Keratinocyte (primary cell): Measurements from ENCODE around the gene SLIRP. TPM values are rescaled to one million over a fixed set of nuclear protein-coding genes. Genes with fewer than 3 reads are reported as not detected.

Experiments used
- DNase-seq: peaks from one replicate; pipeline ENCODE4 v3.0.0-alpha.2; 2011; ENCODE audit warnings: low read depth, missing footprints, low spot score
- FAIRE-seq: peaks from 2 replicates; lab custom pipeline; 2011; peaks lifted over from hg19 to GRCh38; lab: Jason Lieb, UNC
- H2AFZ ChIP-seq: 2 replicates; pipeline ENCODE4 v1.6.0; 2012; ENCODE audit warnings: low read length, control low read depth, inconsistent platforms; ENCODE audit not compliant: control insufficient read depth
- H3K27ac ChIP-seq: 2 replicates; pipeline ENCODE4 v1.5.1; 2011; ENCODE audit warnings: low read length; ENCODE audit not compliant: control insufficient read depth, insufficient read depth
- H3K27me3 ChIP-seq: 3 replicates; pipeline ENCODE4 v1.6.0; 2011; ENCODE audit warnings: low read length; ENCODE audit not compliant: control insufficient read depth, insufficient read depth; ENCODE audit errors: extremely low read depth
- H3K36me3 ChIP-seq, 2 experiments: 2 replicates in 1 of 2; 3 replicates in 1 of 2; pipeline ENCODE4 v1.5.1; 2011; ENCODE audit warnings: low read length in 2 of 2, mild to moderate bottlenecking in 1 of 2; ENCODE audit not compliant: control insufficient read depth in 2 of 2, insufficient read depth in 2 of 2; ENCODE audit errors: extremely low read depth in 1 of 2
- H3K4me1 ChIP-seq: 3 replicates; pipeline ENCODE4 v1.5.1; 2011; ENCODE audit warnings: low read length; ENCODE audit not compliant: control insufficient read depth, insufficient read depth; ENCODE audit errors: extremely low read depth
- H3K4me2 ChIP-seq: 3 replicates; pipeline ENCODE4 v1.6.0; 2011; ENCODE audit warnings: low read depth, low read length; ENCODE audit not compliant: control insufficient read depth, insufficient read depth; ENCODE audit errors: extremely low read depth
- H3K4me3 ChIP-seq, 3 experiments: fragments of 200-600 bp in 1 of 3; sonication (generic) in 1 of 3; 2 replicates in 2 of 3; 3 replicates in 1 of 3; pipeline ENCODE4 v1.5.1; 2011 to 2016; ENCODE audit warnings: low read length in 3 of 3, mild to moderate bottlenecking in 3 of 3, control low read depth in 2 of 3, inconsistent platforms in 1 of 3, low read depth in 1 of 3, mixed read lengths in 1 of 3, mixed run types in 1 of 3, moderate library complexity in 1 of 3; ENCODE audit not compliant: control insufficient read depth in 2 of 3, insufficient read depth in 2 of 3; ENCODE audit errors: extremely low read depth in 1 of 3
- H3K79me2 ChIP-seq: 2 replicates; pipeline ENCODE4 v1.6.0; 2012; ENCODE audit warnings: low read length; ENCODE audit not compliant: control insufficient read depth, insufficient read depth
- H3K9ac ChIP-seq: 3 replicates; pipeline ENCODE4 v1.6.0; 2011; ENCODE audit warnings: low read length; ENCODE audit not compliant: control insufficient read depth, insufficient read depth; ENCODE audit errors: extremely low read depth
- H3K9me1 ChIP-seq: 3 replicates; pipeline ENCODE4 v1.6.0; 2011; ENCODE audit warnings: low read length; ENCODE audit not compliant: control insufficient read depth, insufficient read depth; ENCODE audit errors: extremely low read depth
- H3K9me3 ChIP-seq: 2 replicates; pipeline ENCODE4 v1.5.1; 2012; ENCODE audit warnings: low read depth, low read length; ENCODE audit not compliant: control insufficient read depth
- H4K20me1 ChIP-seq: 3 replicates; pipeline ENCODE4 v1.6.0; 2011; ENCODE audit warnings: low read length; ENCODE audit not compliant: control insufficient read depth, insufficient read depth; ENCODE audit errors: extremely low read depth
- CTCF ChIP-seq, 3 experiments: IDR thresholded peaks in 1 of 3; conservative IDR thresholded peaks in 1 of 3; optimal IDR thresholded peaks in 1 of 3; 2 replicates in 2 of 3; 3 replicates in 1 of 3; pipeline versions ENCODE3 to v1.5.1; 2011; ENCODE audit warnings: low read length in 3 of 3, mild to moderate bottlenecking in 3 of 3, moderate library complexity in 2 of 3, control low read depth in 1 of 3, inconsistent platforms in 1 of 3; ENCODE audit not compliant: insufficient read depth in 2 of 3; ENCODE audit errors: extremely low read depth in 1 of 3
- EZH2 ChIP-seq: IDR thresholded peaks from one replicate; pipeline ENCODE4 v1.6.1; 2012; ENCODE audit warnings: inconsistent platforms, mild to moderate bottlenecking, low read length, moderate library complexity
- dilution Hi-C: fragments of 300-500 bp; cut with MboI; formaldehyde crosslinking; loops from one replicate; pipeline ENCODE4 v1.7.0; 2020; ENCODE audit warnings: low sequenced_read_pairs; ENCODE audit not compliant: extremely low pct_ligation_motif_present
- polyA plus RNA-seq, 5 experiments: library from polyadenylated mRNA; depleted of rRNA in 3 of 5; stranded (reverse) in 3 of 5; stranded (forward) in 1 of 5; unstranded in 1 of 5; fragments of >200 nt; gene quantifications; 1 replicate in 1 of 5; 2 replicates in 3 of 5; 3 replicates in 1 of 5; pipeline versions ENCODE4 v1.2.1 to v1.2.3, GENCODE V29; 2011 to 2012; ENCODE audit warnings: missing spikeins in 2 of 5, low read depth in 1 of 5, low replicate concordance in 1 of 5

The SLIRP gene
- polyA plus RNA-seq, 1 donor (not counting 4 experiments of a cell fraction or from before 2014, with no cell fraction given) = 361 TPM

- no peak for DNase-seq
- H3K9me3 ChIP-seq = no peaks in the 10 kb centered on the region
- no peaks in the 10 kb centered on the region for H4K20me1 ChIP-seq
- H3K27ac ChIP-seq = no peak overlapping the region
- H2AFZ ChIP-seq = no peak overlapping the region
- no peak overlapping the region for H3K4me2 ChIP-seq
- no peak overlapping the region for H3K9ac ChIP-seq
- peaks cover 11 to 20% of the 10 kb centered on the region in 2 experiments for H3K36me3 ChIP-seq
- FAIRE-seq = no peak
- H3K79me2 ChIP-seq = peaks cover 45% of the 10 kb centered on the region
- H3K4me3 ChIP-seq = no peak overlapping the region
- TF ChIP-seq CTCF (optimal IDR thresholded peaks at IDR 0.05 in 1 of 3, IDR thresholded peaks at IDR 0.05 in 1 of 3, conservative IDR thresholded peaks at IDR 0.05 in 1 of 3; ENCODE audit: extremely low read depth in 1 of 3, insufficient read depth in 2 of 3, low read length in 3 of 3) = no peak
- no peak for TF ChIP-seq EZH2
- no peaks in the 10 kb centered on the region for H3K9me1 ChIP-seq
- dilution Hi-C loops = no loop called here
- no peaks in the 10 kb centered on the region for H3K27me3 ChIP-seq
- no peaks in the 10 kb centered on the region for H3K4me1 ChIP-seq
Measured at GRCh38 chr14:77752266-77752665, 44.4 kb downstream of the SLIRP start.

DNA sequence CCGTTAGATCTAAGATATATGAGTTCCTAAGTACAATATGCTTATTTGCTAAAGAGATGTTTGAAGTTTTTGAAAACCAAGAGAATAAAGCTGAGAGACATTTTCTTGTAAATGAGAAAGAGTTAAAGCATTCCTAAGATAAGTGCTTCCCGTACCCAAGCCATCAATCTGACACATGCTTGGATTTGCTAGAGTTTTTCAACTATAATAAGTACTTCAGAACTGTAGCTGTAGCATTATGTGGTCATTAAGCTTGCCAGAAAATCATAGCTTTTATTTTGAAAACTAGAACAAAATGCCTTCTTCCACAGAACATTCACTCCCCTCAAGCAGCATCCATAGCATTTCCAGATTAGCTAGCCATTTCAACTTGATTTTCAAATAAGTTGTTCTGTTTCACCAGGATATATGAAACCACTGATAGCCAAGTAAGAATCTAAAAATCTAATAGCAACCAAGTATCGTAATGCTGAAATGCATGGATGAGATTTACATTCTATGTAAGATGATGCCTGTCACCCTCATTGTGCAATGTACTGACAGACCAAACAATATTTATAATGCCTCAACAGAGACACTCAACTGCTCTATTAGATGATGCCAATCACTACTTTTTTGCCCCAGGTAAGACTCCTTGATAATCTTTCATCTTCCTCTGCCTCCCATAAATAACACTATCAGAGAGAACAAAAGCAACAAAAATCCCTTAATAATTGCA lies 45.1 kb downstream of the SLIRP start:
- Histone ChIP-seq H3K4me1 (no peaks in the 10 kb centered on the region), H3K9me1 (no peaks in the 10 kb centered on the region), H2AFZ (no peak overlapping the region), H3K9ac (no peak overlapping the region), H3K79me2 (peaks cover 52% of the 10 kb centered on the region), H3K27me3 (no peaks in the 10 kb centered on the region), H3K9me3 (no peaks in the 10 kb centered on the region), H3K4me3 (no peak overlapping the region), H4K20me1 (no peaks in the 10 kb centered on the region), H3K27ac (no peak overlapping the region), H3K4me2 (no peak overlapping the region), H3K36me3 (peaks cover 11 to 20% of the 10 kb centered on the region in 2 experiments)
- FAIRE-seq (no peak), DNase-seq (no peak)
- dilution Hi-C loops = no loop called here
- no peak for TF ChIP-seq EZH2
- TF ChIP-seq CTCF (optimal IDR thresholded peaks at IDR 0.05 in 1 of 3, IDR thresholded peaks at IDR 0.05 in 1 of 3, conservative IDR thresholded peaks at IDR 0.05 in 1 of 3; ENCODE audit: extremely low read depth in 1 of 3, insufficient read depth in 2 of 3, low read length in 3 of 3) = no peak
